DOHH2 (cell line): ENCODE results near the gene GNB4.

ENCODE experiments used
- CTCF ChIP-seq: fragments of 200-600 bp; sonication (generic); IDR thresholded peaks from one replicate; pipeline ENCODE4 v1.5.1; 2014; ENCODE audit warnings: antibody characterized with exemption, mild to moderate bottlenecking, low read depth, low read length; ENCODE audit not compliant: poor library complexity, severe bottlenecking
- EZH2phosphoT487 ChIP-seq: fragments of 200-600 bp; sonication (generic); IDR thresholded peaks from 2 replicates; pipeline ENCODE4 v1.6.1; 2017; ENCODE audit warnings: borderline replicate concordance, mild to moderate bottlenecking, antibody characterized with exemption, low read length, moderate library complexity, mixed read lengths

- TF ChIP-seq CTCF (no peak), EZH2phosphoT487 (no peak)
Observed at GRCh38 chr3:179355996-179356395, 95.3 kb downstream of the GNB4 start.
